HL-60 (cell line): ENCODE data around the gene CD8B2.
"Not testable (repeated sequence)": the region's sequence is repeated elsewhere in the genome, so short reads cannot be mapped to it uniquely, and the experiment has no call there.

Experiments used
- POLR2AphosphoS5 ChIP-seq: IDR thresholded peaks from 2 replicates; pipeline ENCODE4 v1.6.1; 2012; ENCODE audit warnings: low read depth
- SPI1 ChIP-seq: IDR thresholded peaks from 2 replicates; pipeline ENCODE4 v1.6.1; 2012; ENCODE audit warnings: low read depth, mild to moderate bottlenecking, borderline replicate concordance
- TF ChIP-seq, protein P1 (sequence below): IDR thresholded peaks from one replicate; pipeline ENCODE4 v1.5.1; 2011; ENCODE audit warnings: low read length, control low read depth, inconsistent platforms; ENCODE audit not compliant: insufficient read depth
- TF ChIP-seq, protein P2 (sequence below): IDR thresholded peaks from 2 replicates; pipeline ENCODE4 v1.6.1; 2012; ENCODE audit warnings: low read depth; ENCODE audit not compliant: insufficient replicate concordance

DNA sequence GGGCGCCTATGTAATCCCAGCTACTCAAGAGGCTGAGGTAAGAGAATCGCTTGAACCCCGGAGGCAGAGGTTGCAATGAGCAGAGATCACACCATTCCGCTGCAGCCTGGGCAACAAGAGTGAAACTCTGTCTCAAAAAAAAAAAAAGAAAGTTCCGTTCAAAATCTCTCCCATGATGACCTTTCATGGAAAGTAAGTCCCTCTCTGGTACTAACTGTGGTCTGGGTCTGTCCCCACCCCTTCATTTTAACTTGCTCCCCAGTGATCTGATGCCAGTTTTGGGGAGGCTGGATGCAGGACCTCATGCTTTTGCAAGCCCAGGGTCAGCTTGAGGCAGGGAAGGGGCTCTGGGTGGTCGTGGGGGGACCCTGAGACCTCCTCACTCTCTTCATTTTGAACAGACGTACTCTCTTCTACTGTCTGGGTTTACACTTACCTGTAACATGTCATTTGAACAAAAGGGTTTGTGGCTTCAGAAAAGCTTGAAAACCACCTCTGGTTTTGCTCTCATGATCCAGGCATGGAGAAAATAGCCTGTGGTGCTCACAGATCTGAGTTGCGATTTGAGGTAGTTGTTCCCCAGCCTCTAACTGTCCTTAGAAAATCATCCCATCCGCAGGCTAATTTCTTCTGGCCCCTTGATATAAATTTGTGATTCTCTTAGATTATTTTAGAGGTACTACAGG is 19.0 kb downstream of the CD8B2 start:
- not testable (repeated sequence) for TF ChIP-seq POLR2AphosphoS5, SPI1
- TF ChIP-seq, protein P1, sequence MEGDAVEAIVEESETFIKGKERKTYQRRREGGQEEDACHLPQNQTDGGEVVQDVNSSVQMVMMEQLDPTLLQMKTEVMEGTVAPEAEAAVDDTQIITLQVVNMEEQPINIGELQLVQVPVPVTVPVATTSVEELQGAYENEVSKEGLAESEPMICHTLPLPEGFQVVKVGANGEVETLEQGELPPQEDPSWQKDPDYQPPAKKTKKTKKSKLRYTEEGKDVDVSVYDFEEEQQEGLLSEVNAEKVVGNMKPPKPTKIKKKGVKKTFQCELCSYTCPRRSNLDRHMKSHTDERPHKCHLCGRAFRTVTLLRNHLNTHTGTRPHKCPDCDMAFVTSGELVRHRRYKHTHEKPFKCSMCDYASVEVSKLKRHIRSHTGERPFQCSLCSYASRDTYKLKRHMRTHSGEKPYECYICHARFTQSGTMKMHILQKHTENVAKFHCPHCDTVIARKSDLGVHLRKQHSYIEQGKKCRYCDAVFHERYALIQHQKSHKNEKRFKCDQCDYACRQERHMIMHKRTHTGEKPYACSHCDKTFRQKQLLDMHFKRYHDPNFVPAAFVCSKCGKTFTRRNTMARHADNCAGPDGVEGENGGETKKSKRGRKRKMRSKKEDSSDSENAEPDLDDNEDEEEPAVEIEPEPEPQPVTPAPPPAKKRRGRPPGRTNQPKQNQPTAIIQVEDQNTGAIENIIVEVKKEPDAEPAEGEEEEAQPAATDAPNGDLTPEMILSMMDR, result not testable (repeated sequence)
- TF ChIP-seq, protein P2, sequence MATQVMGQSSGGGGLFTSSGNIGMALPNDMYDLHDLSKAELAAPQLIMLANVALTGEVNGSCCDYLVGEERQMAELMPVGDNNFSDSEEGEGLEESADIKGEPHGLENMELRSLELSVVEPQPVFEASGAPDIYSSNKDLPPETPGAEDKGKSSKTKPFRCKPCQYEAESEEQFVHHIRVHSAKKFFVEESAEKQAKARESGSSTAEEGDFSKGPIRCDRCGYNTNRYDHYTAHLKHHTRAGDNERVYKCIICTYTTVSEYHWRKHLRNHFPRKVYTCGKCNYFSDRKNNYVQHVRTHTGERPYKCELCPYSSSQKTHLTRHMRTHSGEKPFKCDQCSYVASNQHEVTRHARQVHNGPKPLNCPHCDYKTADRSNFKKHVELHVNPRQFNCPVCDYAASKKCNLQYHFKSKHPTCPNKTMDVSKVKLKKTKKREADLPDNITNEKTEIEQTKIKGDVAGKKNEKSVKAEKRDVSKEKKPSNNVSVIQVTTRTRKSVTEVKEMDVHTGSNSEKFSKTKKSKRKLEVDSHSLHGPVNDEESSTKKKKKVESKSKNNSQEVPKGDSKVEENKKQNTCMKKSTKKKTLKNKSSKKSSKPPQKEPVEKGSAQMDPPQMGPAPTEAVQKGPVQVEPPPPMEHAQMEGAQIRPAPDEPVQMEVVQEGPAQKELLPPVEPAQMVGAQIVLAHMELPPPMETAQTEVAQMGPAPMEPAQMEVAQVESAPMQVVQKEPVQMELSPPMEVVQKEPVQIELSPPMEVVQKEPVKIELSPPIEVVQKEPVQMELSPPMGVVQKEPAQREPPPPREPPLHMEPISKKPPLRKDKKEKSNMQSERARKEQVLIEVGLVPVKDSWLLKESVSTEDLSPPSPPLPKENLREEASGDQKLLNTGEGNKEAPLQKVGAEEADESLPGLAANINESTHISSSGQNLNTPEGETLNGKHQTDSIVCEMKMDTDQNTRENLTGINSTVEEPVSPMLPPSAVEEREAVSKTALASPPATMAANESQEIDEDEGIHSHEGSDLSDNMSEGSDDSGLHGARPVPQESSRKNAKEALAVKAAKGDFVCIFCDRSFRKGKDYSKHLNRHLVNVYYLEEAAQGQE, result not testable (repeated sequence)
